GM18498 (cell line): ENCODE data around the gene KREMEN2.
A peak's percentile ranks its signal among the peaks of the same experiment; 100 is the strongest.
"Not testable (repeated sequence)": the region's sequence is repeated elsewhere in the genome, so short reads cannot be mapped to it uniquely, and the experiment has no call there.

Experiments used
- ATAC-seq: cut with Tn5 transposase; IDR thresholded peaks from one replicate; pipeline ENCODE4 v1.9.1; 2021; ENCODE audit warnings: mild to moderate bottlenecking, moderate library complexity; ENCODE audit not compliant: unreplicated experiment

KREMEN2 gene, protein sequence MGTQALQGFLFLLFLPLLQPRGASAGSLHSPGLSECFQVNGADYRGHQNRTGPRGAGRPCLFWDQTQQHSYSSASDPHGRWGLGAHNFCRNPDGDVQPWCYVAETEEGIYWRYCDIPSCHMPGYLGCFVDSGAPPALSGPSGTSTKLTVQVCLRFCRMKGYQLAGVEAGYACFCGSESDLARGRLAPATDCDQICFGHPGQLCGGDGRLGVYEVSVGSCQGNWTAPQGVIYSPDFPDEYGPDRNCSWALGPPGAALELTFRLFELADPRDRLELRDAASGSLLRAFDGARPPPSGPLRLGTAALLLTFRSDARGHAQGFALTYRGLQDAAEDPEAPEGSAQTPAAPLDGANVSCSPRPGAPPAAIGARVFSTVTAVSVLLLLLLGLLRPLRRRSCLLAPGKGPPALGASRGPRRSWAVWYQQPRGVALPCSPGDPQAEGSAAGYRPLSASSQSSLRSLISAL

DNA sequence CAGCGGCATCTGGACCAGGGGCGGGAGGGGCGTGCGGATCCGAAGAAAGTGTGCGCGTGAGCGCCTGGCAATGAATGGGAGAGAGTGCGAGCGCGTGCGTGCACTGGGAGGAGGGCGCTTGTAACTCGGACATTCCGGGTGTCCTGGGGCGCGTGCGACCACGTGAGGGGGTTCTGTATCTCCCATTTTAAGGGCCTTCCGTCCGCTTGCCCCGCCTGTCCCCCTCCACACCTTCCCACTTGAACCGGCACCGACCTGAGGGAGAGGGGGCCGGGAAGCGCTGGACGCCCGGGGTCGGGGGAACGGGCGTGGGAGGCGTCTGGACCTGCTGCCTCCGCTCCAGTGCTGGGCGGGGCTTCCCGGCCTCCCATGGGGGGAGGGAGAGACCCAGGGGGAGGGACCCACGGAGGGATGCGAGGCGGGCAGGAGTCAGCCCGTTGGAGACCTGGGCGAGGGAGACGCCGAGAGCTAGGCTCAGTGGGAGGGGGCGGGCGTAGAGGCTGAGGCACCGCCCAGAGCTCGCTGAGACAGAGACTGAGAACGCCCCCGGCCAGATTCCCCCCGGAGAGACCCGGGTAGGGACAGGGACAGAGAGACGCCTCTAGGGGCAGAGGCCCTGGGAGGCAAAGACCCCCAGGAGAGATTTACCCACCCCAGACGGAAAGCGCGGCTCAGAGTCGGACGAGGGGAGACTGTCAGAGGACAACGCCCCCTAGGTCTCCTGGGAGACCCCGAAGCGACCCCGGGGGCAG, at the start of gene KREMEN2:
Gene KREMEN2, plus strand, starts transcription at position 553 of the 752 bp plus-strand sequence. CDS start 246 bp downstream, outside the sequence.
- no peak for ATAC-seq

DNA sequence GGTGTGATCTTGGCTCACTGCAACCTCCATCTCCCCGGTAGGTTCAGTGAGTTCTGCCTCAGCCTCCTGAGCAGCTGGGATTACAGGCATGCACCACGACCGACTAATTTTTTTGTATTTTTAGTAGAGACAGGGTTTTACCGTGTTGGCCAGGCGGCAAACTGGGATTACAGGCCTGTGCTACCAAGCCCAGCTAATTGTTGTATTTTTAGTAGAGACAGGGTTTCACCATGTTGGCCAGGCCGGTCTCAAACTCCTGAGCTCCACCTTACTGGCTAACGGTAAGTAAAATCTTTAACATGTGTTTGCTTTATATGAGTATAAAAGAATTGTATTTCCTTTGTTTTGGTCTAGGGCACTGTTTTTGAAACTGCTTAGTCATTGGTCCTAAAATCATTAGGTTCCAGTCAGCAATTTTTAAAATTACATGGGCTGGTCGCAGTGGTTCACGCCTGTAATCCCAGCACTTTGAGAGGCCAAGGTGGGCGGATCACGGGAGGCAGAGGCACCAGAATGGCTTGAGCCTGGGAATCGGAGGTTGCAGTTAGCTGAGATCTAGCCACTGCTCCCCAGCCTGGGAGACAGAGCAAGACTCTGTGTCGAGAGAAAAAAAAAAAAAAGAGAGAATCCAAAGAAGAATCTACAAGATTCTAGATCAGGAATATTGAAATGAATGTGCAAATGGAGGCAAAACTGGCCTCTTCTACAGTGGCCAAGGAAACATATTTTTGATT, 48.7 kb upstream of the KREMEN2 start:
- no peak for ATAC-seq

DNA sequence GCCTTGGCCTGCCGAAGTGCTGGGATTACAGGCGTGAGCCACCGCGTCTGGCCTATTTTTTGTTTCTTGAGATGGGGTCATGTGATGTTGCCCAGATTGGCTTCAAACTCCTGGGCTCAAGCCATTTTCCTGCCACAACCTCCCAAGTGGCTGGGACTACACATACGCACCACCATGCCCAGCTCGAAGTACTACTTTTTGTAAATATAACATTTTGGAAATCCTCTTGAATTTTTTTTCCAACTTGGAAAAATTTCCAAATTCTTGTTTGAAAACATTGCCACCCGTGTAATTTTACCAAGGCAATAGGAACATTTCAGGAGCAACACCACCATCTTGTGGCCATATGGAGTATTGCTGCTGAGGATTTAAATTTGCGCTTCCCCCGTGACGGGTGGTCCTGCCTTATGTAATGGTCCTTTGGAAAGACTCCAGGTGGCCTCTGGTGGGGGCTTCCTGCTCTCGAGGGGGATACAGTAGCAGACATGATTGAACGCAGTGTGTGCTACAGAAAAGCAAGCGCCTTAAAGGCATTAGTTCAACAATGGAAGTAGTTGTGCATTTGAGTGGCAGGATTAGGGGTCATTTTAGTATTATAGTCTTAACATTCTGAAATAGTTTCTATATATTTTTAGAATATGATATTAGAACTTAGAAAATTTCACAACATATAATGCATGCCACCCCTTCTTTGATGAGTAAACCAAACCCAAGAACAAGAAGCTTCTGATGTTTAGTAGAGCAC, 44.4 kb upstream of the KREMEN2 start:
- no peak for ATAC-seq

DNA sequence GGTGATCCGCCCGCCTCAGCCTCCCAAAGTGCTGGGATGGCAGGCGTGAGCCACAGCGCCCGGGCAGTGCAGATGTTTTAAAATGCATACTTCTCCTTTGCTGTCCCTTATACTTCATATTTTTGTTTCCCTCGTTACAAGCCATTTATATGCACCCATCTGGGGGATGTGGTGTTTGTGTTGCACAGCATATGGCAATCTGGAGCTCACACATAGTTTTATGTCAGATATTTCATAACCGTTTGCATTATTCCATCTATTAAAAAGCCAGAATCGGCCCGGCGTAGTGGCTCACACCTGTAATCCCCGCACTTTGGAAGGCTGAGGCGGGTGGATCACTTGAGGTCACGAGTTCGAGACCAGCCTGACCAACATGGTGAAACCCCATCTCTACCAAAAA, 40.6 kb upstream of the KREMEN2 start:
- ATAC-seq = no peak

DNA sequence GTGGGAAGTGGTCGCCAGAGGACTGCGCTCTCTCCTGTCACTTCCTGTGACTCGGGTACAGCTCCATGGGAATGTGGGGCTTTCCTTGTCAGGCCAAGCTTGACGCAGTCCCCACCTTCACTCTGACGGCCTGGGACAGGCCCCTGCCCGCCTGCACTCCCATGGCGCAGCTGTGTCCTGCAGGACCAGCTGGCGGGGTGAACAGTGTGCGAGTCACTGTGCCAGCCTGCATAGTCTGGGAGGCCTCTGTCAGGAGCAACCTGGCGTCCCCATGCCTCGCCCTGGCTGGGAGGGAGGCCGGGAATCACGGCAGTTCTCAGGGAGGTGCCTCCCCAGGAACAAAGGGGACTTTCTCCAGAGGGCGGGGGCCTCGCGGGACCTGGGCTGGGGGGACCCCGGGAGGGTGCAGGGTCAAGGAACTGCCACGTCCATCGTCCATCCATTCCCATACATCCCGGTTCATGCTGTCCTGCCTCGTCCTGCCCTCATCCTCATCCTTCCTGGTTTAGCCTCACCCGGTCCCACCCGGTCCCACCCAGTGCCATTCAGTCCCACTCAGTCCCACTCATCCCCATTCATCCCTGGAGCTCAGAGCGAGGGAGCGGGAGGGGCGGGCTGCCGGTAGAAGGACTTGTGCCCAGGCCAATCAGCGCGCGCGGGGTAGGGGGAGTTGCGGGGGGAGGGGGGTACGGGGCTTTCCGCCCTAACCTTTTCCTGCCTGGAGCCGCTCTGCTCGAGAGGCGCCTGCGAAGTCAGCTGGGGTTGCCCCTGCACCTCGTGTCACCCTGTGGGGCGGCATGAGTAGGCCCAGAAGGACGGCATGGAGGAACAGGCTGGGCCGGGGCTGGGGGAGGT, 38.9 kb upstream of the KREMEN2 start:
- ATAC-seq = no peak

DNA sequence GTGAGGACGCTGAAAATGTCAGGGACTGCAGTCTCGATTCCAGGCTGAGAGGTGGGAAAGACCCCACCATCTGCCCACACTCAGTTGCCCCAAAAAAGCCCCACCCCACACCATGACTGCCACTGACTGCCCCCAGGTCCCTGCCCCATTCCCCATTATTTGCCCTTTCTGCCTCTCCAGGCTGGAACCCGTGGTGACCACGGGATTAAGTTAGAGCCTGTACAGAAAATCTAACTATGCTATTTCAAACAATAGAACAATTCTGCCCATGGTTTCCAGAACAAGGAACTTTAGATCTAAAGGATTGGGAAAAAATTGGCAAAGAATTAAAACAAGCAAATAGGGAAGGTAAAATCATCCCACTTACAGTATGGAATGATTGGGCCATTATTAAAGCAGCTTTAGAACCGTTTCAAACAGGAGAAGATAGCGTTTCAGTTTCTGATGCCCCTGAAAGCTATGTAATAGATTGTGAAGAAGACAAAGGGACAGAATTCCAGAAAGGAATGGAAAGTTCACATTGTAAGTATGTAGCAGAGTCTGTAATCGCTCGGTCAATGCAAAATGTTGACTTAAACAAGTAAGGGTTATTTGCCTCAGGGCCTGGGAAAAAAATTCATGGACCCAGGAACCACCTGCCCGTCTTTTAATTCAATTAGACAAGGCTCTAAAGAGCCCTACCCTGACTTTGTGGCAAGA, 38.0 kb upstream of the KREMEN2 start:
- ATAC-seq = no peak

DNA sequence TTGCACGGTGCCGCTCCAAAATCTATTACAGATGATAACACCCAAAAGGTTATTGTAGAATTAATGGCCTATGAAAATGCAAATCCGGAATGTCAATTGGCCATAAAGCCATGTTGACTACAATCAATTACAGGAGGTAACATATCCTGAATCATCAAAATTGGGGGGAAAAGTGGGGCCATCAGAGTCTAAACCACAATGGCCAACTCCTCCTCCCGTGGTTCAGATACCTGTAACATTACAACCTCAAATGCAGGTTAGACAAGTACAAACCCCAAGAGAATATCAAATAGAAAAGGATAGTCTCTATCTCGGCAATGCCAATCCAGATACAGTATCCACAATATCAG, 37.5 kb upstream of the KREMEN2 start:
- ATAC-seq = no peak

DNA sequence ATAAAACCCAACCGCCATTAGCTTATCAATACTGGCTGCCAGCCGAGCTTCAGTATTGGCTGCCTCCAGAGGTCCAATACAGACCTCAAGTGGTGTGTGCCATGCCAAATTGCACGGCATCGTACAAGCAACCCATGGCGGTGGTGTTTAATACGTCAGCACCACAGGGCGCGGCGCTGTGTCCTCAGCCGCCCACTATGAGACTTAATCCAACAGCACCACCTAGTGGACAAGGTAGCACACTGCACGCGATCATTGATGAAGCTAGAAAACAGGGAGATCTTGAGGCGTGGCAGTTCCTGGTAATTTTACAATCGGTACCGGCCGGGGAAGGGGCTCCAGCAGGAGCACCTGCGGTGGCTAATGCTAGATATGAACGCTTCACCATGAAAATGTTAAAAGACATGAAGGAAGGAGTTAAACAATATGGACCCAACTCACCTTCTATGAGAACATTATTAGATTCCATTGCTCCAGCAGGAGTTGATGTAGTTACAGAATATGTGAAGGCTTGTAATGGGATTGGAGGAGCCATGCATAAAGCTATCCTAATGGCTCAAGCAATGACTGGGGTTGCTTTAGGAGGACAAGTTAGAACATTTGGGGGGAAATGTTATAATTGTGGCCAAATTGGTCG, 36.9 kb upstream of the KREMEN2 start:
- ATAC-seq = peak; percentile 63

DNA sequence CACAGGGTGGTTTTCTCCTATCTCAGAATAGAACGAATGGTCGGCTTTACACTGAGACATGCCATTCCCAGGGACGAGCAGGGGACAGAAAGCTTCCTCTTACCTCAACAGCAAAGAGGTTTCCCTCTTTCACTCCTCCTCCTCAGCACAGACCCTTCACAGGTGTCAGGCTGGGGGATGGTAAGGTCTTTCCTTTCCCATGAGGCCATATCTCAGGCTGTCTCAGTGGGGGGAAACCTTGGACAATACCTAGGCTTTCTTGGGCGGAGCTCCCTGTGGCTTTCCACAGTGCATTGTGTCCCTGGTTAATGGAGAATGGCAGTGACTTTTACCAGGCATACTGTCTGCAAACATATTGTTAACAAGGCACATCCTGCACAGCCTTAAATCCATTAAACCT, 35.9 kb upstream of the KREMEN2 start:
- not testable (repeated sequence) for ATAC-seq

DNA sequence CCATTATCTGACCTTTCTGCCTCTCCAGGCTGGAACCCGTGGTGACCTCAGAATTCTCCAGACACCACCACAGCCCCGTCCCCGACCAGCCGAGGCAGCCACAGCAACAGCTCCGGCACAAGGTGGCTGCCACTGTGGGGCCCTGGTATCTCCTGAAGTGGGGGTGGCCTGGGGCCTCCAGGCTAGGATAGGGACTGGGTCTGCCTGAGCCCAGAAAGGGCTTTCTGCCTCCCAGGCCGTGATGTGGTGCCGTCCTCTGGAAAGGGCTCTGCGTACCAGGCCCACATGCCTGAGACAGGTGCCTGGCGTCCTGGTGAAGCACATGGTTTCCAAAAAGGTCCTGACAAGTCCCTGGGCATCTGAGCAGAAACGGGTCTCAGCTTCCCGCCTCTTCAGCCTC, 35.3 kb upstream of the KREMEN2 start:
- no peak for ATAC-seq

DNA sequence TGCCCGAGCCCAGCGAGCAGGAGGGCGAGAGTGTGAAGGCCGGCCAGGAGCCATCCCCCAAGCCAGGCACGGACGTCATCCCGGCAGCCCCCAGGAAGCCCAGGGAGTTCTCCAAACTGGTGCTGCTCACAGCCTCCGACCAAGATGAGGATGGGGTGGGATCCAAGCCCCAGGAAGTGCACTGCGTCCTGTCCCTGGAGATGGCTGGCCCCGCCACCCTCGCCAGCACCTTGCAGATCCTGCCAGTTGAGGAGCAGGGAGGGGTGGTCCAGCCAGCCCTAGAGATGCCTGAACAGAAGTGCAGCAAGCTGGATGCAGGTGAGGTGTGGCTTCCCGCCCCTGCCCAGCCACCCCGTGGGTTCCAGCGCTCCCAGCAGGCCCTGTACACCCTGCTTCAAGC, 34.4 kb upstream of the KREMEN2 start:
- ATAC-seq = no peak

DNA sequence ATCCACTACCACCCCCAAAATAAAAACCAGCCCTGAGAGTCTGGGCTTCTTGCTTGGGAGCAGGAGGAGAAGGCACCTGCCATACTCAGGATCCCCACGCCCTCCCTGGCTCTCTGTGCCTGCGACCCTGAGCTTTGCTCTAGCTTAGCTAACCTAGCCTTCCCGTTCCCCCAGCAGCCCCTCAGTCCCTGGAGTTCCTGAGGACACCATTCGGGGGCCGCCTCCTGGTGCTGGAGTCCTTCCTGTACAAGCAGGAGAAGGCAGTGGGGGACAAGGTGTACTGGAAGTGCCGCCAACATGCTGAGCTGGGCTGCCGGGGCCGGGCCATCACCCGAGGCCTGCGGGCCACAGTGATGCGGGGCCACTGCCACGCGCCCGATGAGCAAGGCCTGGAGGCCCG, 33.8 kb upstream of the KREMEN2 start:
- no peak for ATAC-seq

DNA sequence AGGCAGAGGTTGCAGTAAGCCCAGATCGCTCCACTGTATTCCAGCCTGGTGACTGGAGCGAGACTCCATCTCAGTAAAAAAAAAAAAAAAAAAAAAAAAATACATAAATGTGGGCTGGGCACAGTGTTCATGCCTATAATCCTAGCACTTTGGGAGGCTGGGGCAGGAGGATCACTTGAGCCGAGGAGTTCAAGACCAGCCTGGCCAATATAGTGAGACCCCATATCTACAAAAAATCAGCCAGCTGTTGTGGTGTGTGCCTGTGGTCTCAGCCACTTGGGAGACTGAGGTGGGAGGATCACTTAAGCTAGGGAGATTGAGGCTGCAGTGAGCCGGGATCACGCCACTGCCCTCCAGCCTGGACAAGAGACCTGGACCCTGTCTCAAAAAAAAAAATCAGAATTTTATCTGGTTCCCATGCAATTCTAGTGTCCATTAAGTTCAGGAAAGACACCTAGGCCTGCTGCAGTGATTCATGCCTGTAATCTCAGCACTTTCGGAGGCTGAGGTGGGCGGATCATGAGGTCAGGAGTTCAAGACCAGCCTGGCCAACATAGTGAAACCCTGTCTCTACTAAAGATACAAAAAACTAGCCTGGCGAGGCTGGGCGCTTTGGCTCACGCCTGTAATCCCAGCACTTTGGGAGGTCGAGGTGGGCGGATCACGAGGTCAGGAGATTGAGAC, 32.7 kb upstream of the KREMEN2 start:
- not testable (repeated sequence) for ATAC-seq

DNA sequence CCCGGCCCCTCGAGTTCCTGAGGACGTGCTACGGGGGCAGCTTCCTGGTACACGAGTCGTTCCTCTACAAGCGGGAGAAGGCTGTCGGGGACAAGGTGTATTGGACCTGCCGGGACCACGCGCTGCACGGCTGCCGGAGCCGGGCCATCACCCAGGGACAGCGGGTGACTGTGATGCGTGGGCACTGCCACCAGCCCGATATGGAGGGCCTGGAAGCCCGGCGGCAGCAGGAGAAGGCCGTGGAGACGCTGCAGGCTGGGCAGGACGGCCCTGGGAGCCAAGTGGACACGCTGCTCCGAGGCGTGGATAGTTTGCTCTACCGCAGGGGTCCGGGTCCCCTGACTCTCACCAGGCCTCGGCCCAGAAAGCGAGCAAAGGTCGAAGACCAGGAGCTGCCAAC, 30.9 kb upstream of the KREMEN2 start:
- no peak for ATAC-seq

DNA sequence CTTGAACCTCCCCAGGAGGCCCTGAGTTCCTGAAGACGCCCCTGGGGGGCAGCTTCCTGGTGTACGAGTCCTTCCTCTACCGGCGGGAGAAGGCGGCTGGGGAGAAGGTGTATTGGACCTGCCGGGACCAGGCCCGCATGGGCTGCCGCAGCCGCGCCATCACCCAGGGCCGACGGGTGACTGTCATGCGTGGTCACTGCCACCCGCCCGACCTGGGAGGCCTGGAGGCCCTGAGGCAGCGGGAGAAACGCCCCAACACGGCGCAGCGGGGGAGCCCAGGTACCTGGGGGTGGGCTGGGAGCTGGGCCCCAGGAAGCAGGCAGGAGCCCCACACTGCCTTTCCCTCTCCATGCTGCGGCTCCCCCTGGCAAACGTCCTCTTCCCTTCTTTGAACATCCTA, 30.4 kb upstream of the KREMEN2 start:
- ATAC-seq = no peak

DNA sequence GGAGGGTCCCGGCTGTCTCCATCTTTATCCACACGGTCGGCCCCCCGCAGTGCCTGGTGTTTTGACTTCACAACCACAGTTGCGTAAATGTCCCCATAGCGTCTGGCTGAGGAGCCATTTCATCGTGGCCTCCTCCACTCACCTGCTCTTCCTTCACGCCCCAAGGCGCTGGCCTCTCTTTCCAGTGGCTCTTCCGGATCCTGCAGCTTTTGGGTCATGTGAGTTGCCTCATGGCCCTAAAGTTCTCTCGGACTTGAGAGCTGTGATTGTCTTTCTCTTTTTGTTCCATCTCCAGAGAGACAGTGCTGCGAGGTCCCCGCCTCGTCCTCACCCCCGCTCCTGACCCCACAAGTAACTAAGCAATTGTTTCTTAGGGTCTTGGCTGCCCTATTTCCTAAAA, 29.6 kb upstream of the KREMEN2 start:
- no peak for ATAC-seq

DNA sequence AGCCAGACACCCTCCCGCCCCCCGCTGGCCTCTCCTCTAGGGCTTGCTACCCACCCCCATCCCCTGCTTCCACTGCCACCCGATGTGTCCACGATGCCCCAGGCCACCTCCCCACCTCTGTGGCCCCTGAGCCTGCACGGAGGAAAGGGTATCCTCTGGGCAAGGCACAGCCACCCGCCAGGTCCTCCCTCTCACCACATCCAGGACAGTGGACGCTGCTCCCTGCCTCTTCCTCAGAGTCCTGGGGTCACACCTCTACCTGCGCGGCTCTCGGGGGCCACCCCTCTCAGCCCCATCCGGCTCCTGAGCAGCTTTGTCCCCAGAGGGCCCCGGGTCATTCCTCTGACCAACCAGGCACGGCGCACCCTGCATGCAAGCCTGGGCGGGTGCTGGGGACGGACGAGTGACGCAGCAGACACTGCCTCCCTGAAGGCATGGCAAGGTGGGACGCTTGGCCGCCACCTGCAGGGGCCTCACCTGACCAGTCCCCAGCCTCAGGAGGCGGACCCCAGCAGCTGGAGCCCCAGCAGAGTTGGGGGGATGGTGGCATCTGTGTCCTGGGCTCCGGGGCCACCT, 27.6 kb upstream of the KREMEN2 start:
- ATAC-seq = no peak

DNA sequence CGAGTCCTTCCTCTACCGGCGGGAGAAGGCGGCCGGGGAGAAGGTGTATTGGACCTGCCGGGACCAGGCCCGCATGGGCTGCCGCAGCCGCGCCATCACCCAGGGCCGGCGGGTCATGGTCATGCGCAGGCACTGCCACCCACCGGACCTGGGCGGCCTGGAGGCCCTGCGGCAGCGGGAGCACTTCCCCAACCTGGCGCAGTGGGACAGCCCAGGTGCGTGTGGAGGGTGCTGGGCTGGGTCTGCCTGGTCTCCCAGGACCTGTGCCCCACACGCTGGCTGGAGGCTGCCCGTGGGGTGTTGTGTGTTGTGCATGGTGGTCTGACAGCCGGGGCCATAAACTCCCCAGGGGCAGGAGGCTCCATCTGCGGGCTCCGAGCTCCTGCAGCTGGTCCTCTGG, 26.9 kb upstream of the KREMEN2 start:
- ATAC-seq = no peak
